Measurements from ENCODE around the gene OTUD3. TPM values are rescaled to one million over a fixed set of nuclear protein-coding genes. Genes with fewer than 3 reads are reported as not detected.

Gene OTUD3
- polyA plus RNA-seq, 1 donor (not counting 4 experiments of a cell fraction or from before 2014, with no cell fraction given), result 7.0 TPM

DNA sequence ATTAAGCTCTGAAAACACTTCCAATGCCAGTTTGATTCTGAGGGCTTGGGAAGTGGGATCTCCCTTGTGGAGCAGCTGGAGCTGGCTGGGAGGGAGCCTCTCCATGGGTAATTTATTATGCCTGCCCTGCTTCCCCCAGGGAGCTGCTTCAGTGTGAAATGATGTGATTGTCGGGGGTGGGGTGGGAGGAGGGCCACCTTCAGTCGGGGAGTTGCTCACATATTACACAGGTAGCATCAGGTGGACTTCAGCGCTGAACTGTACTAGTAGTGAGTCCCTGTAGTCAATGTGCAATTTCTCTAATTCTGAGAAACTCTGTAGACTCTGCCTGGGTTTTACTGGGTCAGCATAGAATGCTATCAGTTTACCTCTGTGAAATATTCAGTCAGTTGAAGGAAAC is 28.5 kb downstream of the OTUD3 start:
- Histone ChIP-seq H3K36me3 (ENCODE audit: control insufficient read depth in 2 of 2, extremely low read depth in 1 of 2, insufficient read depth in 2 of 2, low read length in 2 of 2) (peaks cover 34 to 36% of the 10 kb centered on the region in 2 experiments), H3K27me3 (ENCODE audit: control insufficient read depth, extremely low read depth, insufficient read depth, low read length) (no peaks in the 10 kb centered on the region), H3K9me3 (ENCODE audit: control insufficient read depth, low read depth, low read length) (no peaks in the 10 kb centered on the region), H3K79me2 (ENCODE audit: control insufficient read depth, insufficient read depth, low read length) (no peaks in the 10 kb centered on the region), H4K20me1 (ENCODE audit: control insufficient read depth, extremely low read depth, insufficient read depth, low read length) (no peaks in the 10 kb centered on the region), H3K4me2 (ENCODE audit: control insufficient read depth, extremely low read depth, insufficient read depth, low read depth, low read length) (no peak overlapping the region), H2AFZ (ENCODE audit: control insufficient read depth, low read length) (no peak overlapping the region), H3K4me1 (ENCODE audit: control insufficient read depth, extremely low read depth, insufficient read depth, low read length) (no peaks in the 10 kb centered on the region), H3K4me3 (ENCODE audit: control insufficient read depth in 2 of 3, extremely low read depth in 1 of 3, insufficient read depth in 2 of 3, low read depth in 1 of 3, low read length in 3 of 3) (no peak overlapping the region), H3K9ac (ENCODE audit: control insufficient read depth, extremely low read depth, insufficient read depth, low read length) (no peak overlapping the region), H3K27ac (ENCODE audit: control insufficient read depth, insufficient read depth, low read length) (no peak overlapping the region), H3K9me1 (ENCODE audit: control insufficient read depth, extremely low read depth, insufficient read depth, low read length) (no peaks in the 10 kb centered on the region)
- TF ChIP-seq, protein P1, sequence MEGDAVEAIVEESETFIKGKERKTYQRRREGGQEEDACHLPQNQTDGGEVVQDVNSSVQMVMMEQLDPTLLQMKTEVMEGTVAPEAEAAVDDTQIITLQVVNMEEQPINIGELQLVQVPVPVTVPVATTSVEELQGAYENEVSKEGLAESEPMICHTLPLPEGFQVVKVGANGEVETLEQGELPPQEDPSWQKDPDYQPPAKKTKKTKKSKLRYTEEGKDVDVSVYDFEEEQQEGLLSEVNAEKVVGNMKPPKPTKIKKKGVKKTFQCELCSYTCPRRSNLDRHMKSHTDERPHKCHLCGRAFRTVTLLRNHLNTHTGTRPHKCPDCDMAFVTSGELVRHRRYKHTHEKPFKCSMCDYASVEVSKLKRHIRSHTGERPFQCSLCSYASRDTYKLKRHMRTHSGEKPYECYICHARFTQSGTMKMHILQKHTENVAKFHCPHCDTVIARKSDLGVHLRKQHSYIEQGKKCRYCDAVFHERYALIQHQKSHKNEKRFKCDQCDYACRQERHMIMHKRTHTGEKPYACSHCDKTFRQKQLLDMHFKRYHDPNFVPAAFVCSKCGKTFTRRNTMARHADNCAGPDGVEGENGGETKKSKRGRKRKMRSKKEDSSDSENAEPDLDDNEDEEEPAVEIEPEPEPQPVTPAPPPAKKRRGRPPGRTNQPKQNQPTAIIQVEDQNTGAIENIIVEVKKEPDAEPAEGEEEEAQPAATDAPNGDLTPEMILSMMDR (optimal IDR thresholded peaks at IDR 0.05 in 1 of 3, IDR thresholded peaks at IDR 0.05 in 1 of 3, conservative IDR thresholded peaks at IDR 0.05 in 1 of 3; ENCODE audit: extremely low read depth in 1 of 3, insufficient read depth in 2 of 3, low read length in 3 of 3), result no peak
- TF ChIP-seq EZH2 (IDR thresholded peaks at IDR 0.05; ENCODE audit: low read length), result no peak
- DNase-seq (ENCODE audit: low read depth, low spot score) (no peak), FAIRE-seq (no peak)
- dilution Hi-C loops (cut with MboI; ENCODE audit: extremely low pct_ligation_motif_present, low sequenced_read_pairs), result no loop called here

DNA sequence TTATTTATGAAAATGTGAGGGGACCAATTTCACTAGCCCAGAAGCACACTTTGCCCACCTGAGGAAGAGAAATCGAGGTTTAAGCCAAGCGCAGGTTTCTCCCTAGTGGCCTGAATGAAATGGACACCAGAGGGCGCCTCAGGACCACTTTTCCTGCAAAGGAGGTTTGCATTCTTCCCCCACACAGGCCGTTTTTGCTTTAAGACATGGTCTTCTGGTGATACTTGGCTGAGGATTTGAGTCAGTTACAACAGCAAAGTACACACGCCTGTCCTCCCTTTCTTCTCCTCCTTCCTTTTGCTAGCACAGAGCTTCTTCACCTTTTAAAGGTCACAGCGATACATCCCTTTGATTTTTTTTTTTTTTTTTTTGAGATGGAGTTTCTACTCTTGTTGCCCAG is 35.9 kb downstream of the OTUD3 start:
- no peak overlapping the region for H2AFZ ChIP-seq (ENCODE audit: control insufficient read depth, low read length)
- no peak overlapping the region for H3K9ac ChIP-seq (ENCODE audit: control insufficient read depth, extremely low read depth, insufficient read depth, low read length)
- H3K4me2 ChIP-seq (ENCODE audit: control insufficient read depth, extremely low read depth, insufficient read depth, low read depth, low read length), result no peak overlapping the region
- no peak for TF ChIP-seq EZH2 (IDR thresholded peaks at IDR 0.05; ENCODE audit: low read length)
- TF ChIP-seq, protein P1 (optimal IDR thresholded peaks at IDR 0.05 in 1 of 3, IDR thresholded peaks at IDR 0.05 in 1 of 3, conservative IDR thresholded peaks at IDR 0.05 in 1 of 3; ENCODE audit: extremely low read depth in 1 of 3, insufficient read depth in 2 of 3, low read length in 3 of 3), result peak; percentile 85 to 97 (median 88)
- H3K9me1 ChIP-seq (ENCODE audit: control insufficient read depth, extremely low read depth, insufficient read depth, low read length), result no peaks in the 10 kb centered on the region
- DNase-seq (ENCODE audit: low read depth, low spot score), result peak; percentile 19
- H3K9me3 ChIP-seq (ENCODE audit: control insufficient read depth, low read depth, low read length), result no peaks in the 10 kb centered on the region
- no peaks in the 10 kb centered on the region for H3K79me2 ChIP-seq (ENCODE audit: control insufficient read depth, insufficient read depth, low read length)
- peak; percentile 69 for FAIRE-seq
- no peak overlapping the region for H3K4me3 ChIP-seq (ENCODE audit: control insufficient read depth in 2 of 3, extremely low read depth in 1 of 3, insufficient read depth in 2 of 3, low read depth in 1 of 3, low read length in 3 of 3)
- dilution Hi-C loops (cut with MboI; ENCODE audit: extremely low pct_ligation_motif_present, low sequenced_read_pairs), result no loop called here
- peaks cover 12% of the 10 kb centered on the region for H3K27me3 ChIP-seq (ENCODE audit: control insufficient read depth, extremely low read depth, insufficient read depth, low read length)
- no peak overlapping the region for H3K27ac ChIP-seq (ENCODE audit: control insufficient read depth, insufficient read depth, low read length)
- H3K4me1 ChIP-seq (ENCODE audit: control insufficient read depth, extremely low read depth, insufficient read depth, low read length), result no peaks in the 10 kb centered on the region
- no peaks in the 10 kb centered on the region for H4K20me1 ChIP-seq (ENCODE audit: control insufficient read depth, extremely low read depth, insufficient read depth, low read length)
- peaks cover 4 to 11% of the 10 kb centered on the region in 2 experiments for H3K36me3 ChIP-seq (ENCODE audit: control insufficient read depth in 2 of 2, extremely low read depth in 1 of 2, insufficient read depth in 2 of 2, low read length in 2 of 2)

Data from keratinocyte (primary cell).